ENCODE measurements around the gene PIWIL4.

Gene PIWIL4

DNA sequence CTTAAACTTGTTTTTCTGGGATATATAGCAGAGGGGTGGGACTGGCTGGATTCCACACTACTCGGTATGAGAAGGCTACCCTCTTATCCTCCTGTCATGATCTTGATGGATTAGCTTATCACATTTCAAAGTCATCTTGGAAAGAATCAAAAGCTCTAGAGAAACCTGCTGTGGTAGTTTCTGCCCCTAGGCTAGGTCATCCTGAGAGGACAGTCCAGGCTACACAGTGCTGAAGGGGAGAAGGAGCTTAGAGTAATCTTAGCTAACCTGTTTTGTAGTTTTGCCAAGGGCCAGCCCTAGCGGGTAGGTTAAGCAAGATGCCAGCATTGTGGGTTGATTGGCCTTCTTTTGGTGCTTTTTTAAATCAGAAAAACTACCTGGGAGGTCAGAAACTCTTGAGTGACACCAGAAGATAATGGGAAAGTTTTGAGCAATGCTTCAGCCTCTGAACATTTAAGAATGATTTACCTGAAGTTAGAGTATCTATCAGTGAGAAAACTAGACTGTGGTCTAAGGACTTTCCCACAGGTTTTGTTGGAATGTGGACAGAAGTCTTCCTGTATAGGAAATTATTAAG lies 21.3 kb downstream of the PIWIL4 start:
- H4K20me1 ChIP-seq (ENCODE audit: insufficient read depth, low read length, poor library complexity, severe bottlenecking) = no peaks in the 10 kb centered on the region
- H2AFZ ChIP-seq (ENCODE audit: low read length) = no peak overlapping the region
- TF ChIP-seq, protein P1, sequence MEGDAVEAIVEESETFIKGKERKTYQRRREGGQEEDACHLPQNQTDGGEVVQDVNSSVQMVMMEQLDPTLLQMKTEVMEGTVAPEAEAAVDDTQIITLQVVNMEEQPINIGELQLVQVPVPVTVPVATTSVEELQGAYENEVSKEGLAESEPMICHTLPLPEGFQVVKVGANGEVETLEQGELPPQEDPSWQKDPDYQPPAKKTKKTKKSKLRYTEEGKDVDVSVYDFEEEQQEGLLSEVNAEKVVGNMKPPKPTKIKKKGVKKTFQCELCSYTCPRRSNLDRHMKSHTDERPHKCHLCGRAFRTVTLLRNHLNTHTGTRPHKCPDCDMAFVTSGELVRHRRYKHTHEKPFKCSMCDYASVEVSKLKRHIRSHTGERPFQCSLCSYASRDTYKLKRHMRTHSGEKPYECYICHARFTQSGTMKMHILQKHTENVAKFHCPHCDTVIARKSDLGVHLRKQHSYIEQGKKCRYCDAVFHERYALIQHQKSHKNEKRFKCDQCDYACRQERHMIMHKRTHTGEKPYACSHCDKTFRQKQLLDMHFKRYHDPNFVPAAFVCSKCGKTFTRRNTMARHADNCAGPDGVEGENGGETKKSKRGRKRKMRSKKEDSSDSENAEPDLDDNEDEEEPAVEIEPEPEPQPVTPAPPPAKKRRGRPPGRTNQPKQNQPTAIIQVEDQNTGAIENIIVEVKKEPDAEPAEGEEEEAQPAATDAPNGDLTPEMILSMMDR (conservative IDR thresholded peaks at IDR 0.05; ENCODE audit: low read length) = no peak
- no peaks in the 10 kb centered on the region for H3F3A ChIP-seq (ENCODE audit: low read depth)
- no peaks in the 10 kb centered on the region for H3K9me3 ChIP-seq (ENCODE audit: insufficient read depth, low read depth, low read length)
- no peaks in the 10 kb centered on the region for H3K4me1 ChIP-seq (ENCODE audit: insufficient read depth, low read length, poor library complexity, severe bottlenecking)
- H3K4me3 ChIP-seq (ENCODE audit: low read length, poor library complexity, severe bottlenecking) = no peak overlapping the region
- H3K79me2 ChIP-seq (ENCODE audit: insufficient read depth, low read length) = no peaks in the 10 kb centered on the region
- no peaks in the 10 kb centered on the region for H3K9me2 ChIP-seq (replicated peaks; ENCODE audit: low read depth, low read length)
- no peaks in the 10 kb centered on the region for H3K36me3 ChIP-seq (ENCODE audit: insufficient read depth, low read length)
- H3K27me3 ChIP-seq (ENCODE audit: insufficient read depth, low read length, poor library complexity, severe bottlenecking) = no peaks in the 10 kb centered on the region
- no peak overlapping the region for H3K9ac ChIP-seq (ENCODE audit: low read depth, low read length, poor library complexity, severe bottlenecking)
- no peak overlapping the region for H3K4me2 ChIP-seq (ENCODE audit: low read depth, low read length, poor library complexity, severe bottlenecking)

DNA sequence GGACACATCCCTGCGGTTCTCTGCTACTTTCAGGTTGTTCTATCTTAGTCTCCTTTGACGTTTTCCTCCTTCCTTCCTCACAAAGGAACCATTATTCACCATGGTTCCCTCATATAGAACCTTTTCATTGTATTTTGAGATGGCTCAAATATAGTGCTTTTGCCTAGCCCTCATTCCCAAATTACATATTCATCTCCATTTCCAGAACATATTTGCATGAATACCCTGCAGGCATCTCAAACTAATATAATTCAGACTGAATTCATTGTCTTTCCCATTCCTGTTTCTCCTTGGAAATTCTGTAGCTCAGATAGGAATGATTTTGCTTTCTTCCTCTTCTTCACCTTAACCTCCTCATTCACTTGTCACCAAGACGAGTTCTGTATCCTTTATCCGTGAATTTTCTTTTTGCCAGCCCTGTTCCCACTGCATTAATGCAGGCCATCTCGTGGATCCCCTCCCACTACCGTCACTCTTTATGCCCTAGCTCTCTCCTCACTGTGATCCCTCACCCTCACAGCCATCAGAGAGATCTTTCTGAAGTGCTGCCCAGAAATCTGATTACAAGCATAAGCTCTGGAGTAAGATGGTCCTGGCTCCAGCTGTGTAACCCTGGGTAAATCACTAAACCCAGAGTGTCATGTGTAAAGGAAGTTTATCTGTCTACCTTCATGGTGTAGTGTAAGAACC lies 23.3 kb downstream of the PIWIL4 start:
- H3K36me3 ChIP-seq (ENCODE audit: insufficient read depth, low read length) = no peaks in the 10 kb centered on the region
- no peaks in the 10 kb centered on the region for H3K79me2 ChIP-seq (ENCODE audit: insufficient read depth, low read length)
- no peak overlapping the region for H3K9ac ChIP-seq (ENCODE audit: low read depth, low read length, poor library complexity, severe bottlenecking)
- H4K20me1 ChIP-seq (ENCODE audit: insufficient read depth, low read length, poor library complexity, severe bottlenecking) = no peaks in the 10 kb centered on the region
- H3K4me2 ChIP-seq (ENCODE audit: low read depth, low read length, poor library complexity, severe bottlenecking) = no peak overlapping the region
- H3F3A ChIP-seq (ENCODE audit: low read depth) = no peaks in the 10 kb centered on the region
- no peak overlapping the region for H2AFZ ChIP-seq (ENCODE audit: low read length)
- TF ChIP-seq EZH2phosphoT487 (IDR thresholded peaks at IDR 0.05; ENCODE audit: borderline replicate concordance) = no peak
- TF ChIP-seq, protein P1 (conservative IDR thresholded peaks at IDR 0.05; ENCODE audit: low read length) = no peak
- H3K4me3 ChIP-seq (ENCODE audit: low read length, poor library complexity, severe bottlenecking) = no peak overlapping the region
- H3K9me3 ChIP-seq (ENCODE audit: insufficient read depth, low read depth, low read length) = no peaks in the 10 kb centered on the region
- H3K9me2 ChIP-seq (replicated peaks; ENCODE audit: low read depth, low read length) = no peaks in the 10 kb centered on the region
- H3K27me3 ChIP-seq (ENCODE audit: insufficient read depth, low read length, poor library complexity, severe bottlenecking) = no peaks in the 10 kb centered on the region
- H3K4me1 ChIP-seq (ENCODE audit: insufficient read depth, low read length, poor library complexity, severe bottlenecking) = no peaks in the 10 kb centered on the region

- Histone ChIP-seq H3K9me2 (replicated peaks; ENCODE audit: low read depth, low read length) (no peaks in the 10 kb centered on the region), H3K9ac (ENCODE audit: low read depth, low read length, poor library complexity, severe bottlenecking) (no peak overlapping the region), H3K4me2 (ENCODE audit: low read depth, low read length, poor library complexity, severe bottlenecking) (no peak overlapping the region), H4K20me1 (ENCODE audit: insufficient read depth, low read length, poor library complexity, severe bottlenecking) (no peaks in the 10 kb centered on the region), H3K79me2 (ENCODE audit: insufficient read depth, low read length) (no peaks in the 10 kb centered on the region), H3F3A (ENCODE audit: low read depth) (no peaks in the 10 kb centered on the region), H3K36me3 (ENCODE audit: insufficient read depth, low read length) (no peaks in the 10 kb centered on the region), H3K9me3 (ENCODE audit: insufficient read depth, low read depth, low read length) (no peaks in the 10 kb centered on the region), H3K27me3 (ENCODE audit: insufficient read depth, low read length, poor library complexity, severe bottlenecking) (no peaks in the 10 kb centered on the region), H3K4me3 (ENCODE audit: low read length, poor library complexity, severe bottlenecking) (no peak overlapping the region), H2AFZ (ENCODE audit: low read length) (no peak overlapping the region), H3K4me1 (ENCODE audit: insufficient read depth, low read length, poor library complexity, severe bottlenecking) (no peaks in the 10 kb centered on the region)
- no peak for TF ChIP-seq EZH2phosphoT487 (IDR thresholded peaks at IDR 0.05; ENCODE audit: borderline replicate concordance)
- TF ChIP-seq, protein P1 (conservative IDR thresholded peaks at IDR 0.05; ENCODE audit: low read length) = no peak
Observed at GRCh38 chr11:94593030-94593429, 25.9 kb downstream of the PIWIL4 start.
